ENCODE data around the gene SENP6.

GRCh38 chr6:75755704-75756103 is 154.0 kb downstream of the SENP6 start:
- TF ChIP-seq EZH2 (IDR thresholded peaks at IDR 0.05; ENCODE audit: borderline replicate concordance, insufficient read depth, low read length, poor library complexity, severe bottlenecking) (no peak), CTCF (IDR thresholded peaks at IDR 0.05; ENCODE audit: poor library complexity, severe bottlenecking) (no peak), MXI1 (conservative IDR thresholded peaks at IDR 0.05; ENCODE audit: poor library complexity, severe bottlenecking) (no peak), EP300 (conservative IDR thresholded peaks at IDR 0.05; ENCODE audit: poor library complexity, severe bottlenecking) (no peak), RAD21 (conservative IDR thresholded peaks at IDR 0.05) (no peak), POLR2AphosphoS5 (IDR thresholded peaks at IDR 0.05) (no peak), TAF1 (IDR thresholded peaks at IDR 0.05; ENCODE audit: low read depth) (no peak), SMC3 (conservative IDR thresholded peaks at IDR 0.05; ENCODE audit: poor library complexity) (no peak)

Measured in neural cell (in vitro differentiated cells).